HepG2 (cell line): Measurements from ENCODE around the gene GRHPR. TPM values are rescaled to one million over a fixed set of nuclear protein-coding genes. Genes with fewer than 3 reads are reported as not detected.

ENCODE experiments used
- ATAC-seq: fragments of 200-7000 bp; cut with Tn5 transposase; 3 replicates; pipeline ENCODE4 v1.9.1; 2020; ENCODE audit warnings: mild to moderate bottlenecking, moderate library complexity
- BruUV-seq: library from RNA; stranded (reverse); fragments of 400-500 nt; replicated peaks from 2 replicates; lab custom pipeline; 2021; lab: Mats Ljungman, UMichigan
- CTCF ChIA-PET: fragments of 300-600 bp; formaldehyde crosslinking; extraction: SDS; loops from one replicate; lab custom pipeline; 2021; ENCODE audit warnings: low total read pairs, inconsistent platforms, low intra/inter-chr PET ratio; lab: Yijun Ruan, JAX
- POLR2A ChIA-PET: fragments of 350-600 bp; sonication (Branson Sonifier 250); formaldehyde crosslinking; loops from one replicate; lab custom pipeline; 2020; ENCODE audit warnings: antibody characterized with exemption, inconsistent platforms; lab: Yijun Ruan, JAX
- DNase-seq: peaks from one replicate; pipeline ENCODE4 v3.0.0-alpha.2; 2015; ENCODE audit warnings: low spot score
- FAIRE-seq: peaks from 3 replicates; lab custom pipeline; 2011; peaks lifted over from hg19 to GRCh38; lab: Jason Lieb, UNC
- H2AFZ ChIP-seq: one replicate; pipeline ENCODE4 v1.6.1; 2011; ENCODE audit warnings: low read length, inconsistent platforms
- H3K27ac ChIP-seq: fragments of 300-600 bp; 3 replicates; pipeline ENCODE4 v1.8.0; 2011; ENCODE audit warnings: mixed run types, mild to moderate bottlenecking, mixed read lengths, low read length, inconsistent platforms; ENCODE audit not compliant: insufficient read depth; ENCODE audit errors: extremely low read length
- H3K27me3 ChIP-seq, 2 experiments: fragments of 200-600 bp in 1 of 2; 2 replicates in 1 of 2; 3 replicates in 1 of 2; pipeline versions ENCODE4 v1.6.0 to v1.8.0; 2011; ENCODE audit warnings: low read length in 2 of 2, mild to moderate bottlenecking in 2 of 2, moderate library complexity in 2 of 2, inconsistent platforms in 1 of 2; ENCODE audit not compliant: insufficient read depth in 2 of 2, control insufficient read depth in 1 of 2
- H3K36me3 ChIP-seq, 2 experiments: fragments of 200-600 bp in 1 of 2; replicated peaks in 1 of 2; 2 replicates in 1 of 2; 3 replicates in 1 of 2; pipeline versions ENCODE4 v1.5.1 to v1.8.0; 2011; ENCODE audit warnings: low read length in 2 of 2, inconsistent platforms in 1 of 2; ENCODE audit not compliant: insufficient read depth in 2 of 2, control insufficient read depth in 1 of 2
- H3K4me1 ChIP-seq: 2 replicates; pipeline ENCODE4 v1.5.1; 2012; ENCODE audit warnings: low read length, inconsistent platforms; ENCODE audit not compliant: insufficient read depth
- H3K4me2 ChIP-seq: 2 replicates; pipeline ENCODE4 v1.6.0; 2011; ENCODE audit warnings: low read depth, low read length, inconsistent platforms
- H3K4me3 ChIP-seq, 3 experiments: fragments of 200-600 bp in 1 of 3; sonication (generic), shearing (Covaris generic) in 1 of 3; replicated peaks in 1 of 3; 2 replicates each; pipeline ENCODE4 v1.5.1; 2011 to 2016; ENCODE audit warnings: low read length in 3 of 3, inconsistent platforms in 2 of 3, low read depth in 2 of 3, mild to moderate bottlenecking in 2 of 3, control low read depth in 1 of 3, mixed read lengths in 1 of 3; ENCODE audit not compliant: insufficient read depth in 1 of 3
- H3K79me2 ChIP-seq: one replicate; pipeline ENCODE4 v1.6.1; 2011; ENCODE audit warnings: low read length, inconsistent platforms; ENCODE audit not compliant: insufficient read depth
- H3K9ac ChIP-seq: 2 replicates; pipeline ENCODE4 v1.6.0; 2011; ENCODE audit warnings: mild to moderate bottlenecking, low read depth, low read length, inconsistent platforms; ENCODE audit not compliant: insufficient read depth
- H3K9me3 ChIP-seq: 2 replicates; pipeline ENCODE4 v1.5.1; 2012; ENCODE audit warnings: mild to moderate bottlenecking, low read length
- H4K20me1 ChIP-seq: 2 replicates; pipeline ENCODE4 v1.6.0; 2011; ENCODE audit warnings: inconsistent platforms, mild to moderate bottlenecking, low read length, moderate library complexity; ENCODE audit not compliant: insufficient read depth
- ADNP ChIP-seq: sonication (generic); formaldehyde crosslinking; IDR thresholded peaks from 2 replicates; pipeline ENCODE4 v1.4.0; 2020; ENCODE audit warnings: missing genetic modification reagents
- ATAD3A ChIP-seq: sonication (generic); formaldehyde crosslinking; IDR thresholded peaks from 2 replicates; pipeline ENCODE4 v1.4.0; 2020; ENCODE audit warnings: missing genetic modification reagents
- FOXJ3 ChIP-seq: sonication (generic); formaldehyde crosslinking; IDR thresholded peaks from 2 replicates; pipeline ENCODE4 v1.4.0; 2020; ENCODE audit warnings: missing genetic modification reagents, mild to moderate bottlenecking, borderline replicate concordance
- HOXA7 ChIP-seq: sonication (generic); formaldehyde crosslinking; IDR thresholded peaks from 2 replicates; pipeline ENCODE4 v1.8.1; 2022; ENCODE audit warnings: mild to moderate bottlenecking, missing genetic modification reagents, moderate library complexity
- MBNL3 ChIP-seq: fragments of 250-450 bp; sonication (Bioruptor Pico); conservative IDR thresholded peaks from 2 replicates; pipeline ENCODE4 v1.8.0; 2022; ENCODE audit warnings: mild to moderate bottlenecking, inconsistent platforms
- MED13 ChIP-seq: sonication (generic); formaldehyde crosslinking; IDR thresholded peaks from 2 replicates; pipeline ENCODE4 v1.5.0; 2020; ENCODE audit warnings: missing genetic modification reagents
- MEIS2 ChIP-seq: sonication (generic); formaldehyde crosslinking; IDR thresholded peaks from 2 replicates; pipeline ENCODE4 v1.9.0; 2021; ENCODE audit warnings: mild to moderate bottlenecking, missing genetic modification reagents
- MYC ChIP-seq: sonication (generic); formaldehyde crosslinking; IDR thresholded peaks from 2 replicates; pipeline ENCODE4 v1.9.0; 2021; ENCODE audit warnings: missing genetic modification reagents, borderline replicate concordance
- NFYB ChIP-seq: sonication (generic); formaldehyde crosslinking; IDR thresholded peaks from 2 replicates; pipeline ENCODE4 v1.4.0; 2020; ENCODE audit warnings: missing genetic modification reagents
- NFYC ChIP-seq: IDR thresholded peaks from 2 replicates; pipeline ENCODE4 v1.6.1; 2016; ENCODE audit warnings: missing genetic modification reagents, missing compliant biosample characterization
- PAX8 ChIP-seq: sonication (generic); formaldehyde crosslinking; IDR thresholded peaks from 2 replicates; pipeline ENCODE4 v1.8.0; 2022; ENCODE audit warnings: mild to moderate bottlenecking, missing genetic modification reagents, borderline replicate concordance
- POGZ ChIP-seq: sonication (generic); formaldehyde crosslinking; IDR thresholded peaks from 2 replicates; pipeline ENCODE4 v1.4.0; 2020; ENCODE audit warnings: mild to moderate bottlenecking, missing genetic modification reagents
- POLR2AphosphoS2 ChIP-seq: IDR thresholded peaks from 2 replicates; pipeline ENCODE4 v1.6.1; 2011; ENCODE audit warnings: low read depth, low read length, improper control_type of control experiment
- SMYD3 ChIP-seq: sonication (generic); formaldehyde crosslinking; IDR thresholded peaks from 2 replicates; pipeline ENCODE4 v1.8.1; 2023; ENCODE audit warnings: mild to moderate bottlenecking, missing genetic modification reagents
- SNRNP70 ChIP-seq: fragments of 200-400 bp; formaldehyde crosslinking; IDR thresholded peaks from 2 replicates; pipeline ENCODE4 v1.6.1; 2017; ENCODE audit warnings: mild to moderate bottlenecking, low read depth, low read length, moderate library complexity
- TCF7L2 ChIP-seq: IDR thresholded peaks from 2 replicates; pipeline ENCODE4 v1.6.1; 2011; ENCODE audit warnings: mild to moderate bottlenecking, low read depth, low read length, moderate library complexity
- ZNF232 ChIP-seq: sonication (generic); formaldehyde crosslinking; IDR thresholded peaks from 2 replicates; pipeline ENCODE4 v1.4.0; 2020; ENCODE audit warnings: missing genetic modification reagents, borderline replicate concordance
- ZNF263 ChIP-seq: sonication (generic); formaldehyde crosslinking; IDR thresholded peaks from 2 replicates; pipeline ENCODE4 v1.4.0; 2020; ENCODE audit warnings: missing genetic modification reagents
- ZNF382 ChIP-seq: sonication (generic); formaldehyde crosslinking; IDR thresholded peaks from 2 replicates; pipeline ENCODE4 v1.5.0; 2020; ENCODE audit warnings: missing genetic modification reagents, mild to moderate bottlenecking, borderline replicate concordance
- ZNF484 ChIP-seq: sonication (generic); formaldehyde crosslinking; IDR thresholded peaks from 2 replicates; pipeline ENCODE4 v1.5.1; 2020; ENCODE audit warnings: mild to moderate bottlenecking, low read depth, missing genetic modification reagents, borderline replicate concordance
- ZNF562 ChIP-seq: sonication (generic); formaldehyde crosslinking; IDR thresholded peaks from 2 replicates; pipeline ENCODE4 v1.8.0; 2022; ENCODE audit warnings: missing genetic modification reagents, borderline replicate concordance
- ZNF605 ChIP-seq: sonication (generic); formaldehyde crosslinking; IDR thresholded peaks from 2 replicates; pipeline ENCODE4 v1.8.0; 2022; ENCODE audit warnings: mild to moderate bottlenecking, missing genetic modification reagents
- ZNF879 ChIP-seq: sonication (generic); formaldehyde crosslinking; IDR thresholded peaks from 2 replicates; pipeline ENCODE4 v1.8.1; 2023; ENCODE audit warnings: missing genetic modification reagents
- ZNF891 ChIP-seq: sonication (generic); formaldehyde crosslinking; IDR thresholded peaks from 2 replicates; pipeline ENCODE4 v1.5.0; 2020; ENCODE audit warnings: mild to moderate bottlenecking, missing genetic modification reagents
- WGBS: methylation state at CpG from one replicate; pipeline ENCODE4 v1.1.6; 2017; ENCODE audit warnings: low lambda C conversion rate; 5-methylcytosine and 5-hydroxymethylcytosine counted together
- in situ Hi-C: cut with HindIII; loops from 2 replicates; pipeline ENCODE4 v1.10.0; 2017; ENCODE audit warnings: low pct_unique_long_range_greater_than_20kb; ENCODE audit not compliant: extremely low pct_ligation_motif_present
- intact Hi-C: fragments of 100-400 bp; cut with micrococcal nuclease; formaldehyde crosslinking; loops from one replicate; pipeline ENCODE4 v1.10.0; 2022; ENCODE audit not compliant: unreplicated experiment
- polyA plus RNA-seq, 8 experiments: library from polyadenylated mRNA; depleted of rRNA in 3 of 8; stranded (reverse) in 7 of 8; unstranded in 1 of 8; fragments of >200 nt; fragmentation: Illumina TruSeq in 4 of 8; extraction: Trizol in 4 of 8; gene quantifications; 2 replicates each; pipeline versions ENCODE4 v1.2.1 to v1.2.3, GENCODE V29; 2011 to 2016; ENCODE audit warnings: low read depth in 4 of 8, missing spikeins in 1 of 8, mixed read lengths in 1 of 8; ENCODE audit not compliant: insufficient read depth in 1 of 8
- total RNA-seq, 5 experiments: library from RNA; depleted of rRNA; stranded (reverse); fragments of >200 nt; fragmentation: Illumina TruSeq; extraction: Trizol; gene quantifications; 2 replicates each; pipeline ENCODE4 v1.2.3, GENCODE V29; 2016; ENCODE audit warnings: low read depth in 1 of 5
- TF ChIP-seq, protein P1 (sequence below): sonication (generic); formaldehyde crosslinking; conservative IDR thresholded peaks from 2 replicates; pipeline ENCODE4 v1.4.0; 2020; ENCODE audit warnings: missing genetic modification reagents
- TF ChIP-seq, protein P2 (sequence below): sonication (generic); formaldehyde crosslinking; IDR thresholded peaks from 2 replicates; pipeline ENCODE4 v1.9.0; 2021; ENCODE audit warnings: missing genetic modification reagents, borderline replicate concordance

The GRHPR gene
- total and polyA plus RNA-seq, 2 of the 13 experiments (the other 11 are each of a cell fraction or from before 2014, with no cell fraction given) = 113 to 115 TPM

DNA sequence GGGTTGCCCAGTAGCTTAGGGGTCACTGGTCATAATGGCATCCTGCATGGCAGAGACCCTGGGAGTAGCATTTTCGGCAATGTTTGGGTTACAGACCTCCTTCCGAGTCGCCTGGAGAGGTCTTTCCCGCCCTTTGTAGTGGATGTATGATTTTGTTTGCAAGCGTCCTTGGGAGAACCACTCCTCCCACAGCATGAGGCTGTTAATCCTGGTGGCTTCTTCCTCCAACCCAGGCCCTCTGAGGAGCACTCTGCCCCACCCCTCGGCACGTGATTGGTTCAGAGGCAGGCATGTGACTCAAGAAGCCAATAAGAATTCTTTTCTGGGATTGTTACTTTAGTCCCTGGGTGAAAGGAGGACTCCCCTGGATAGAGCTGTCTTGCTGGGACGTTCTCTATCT is 30.2 kb upstream of the GRHPR start:
- Histone ChIP-seq H4K20me1 (no peaks in the 10 kb centered on the region), H3K4me2 (peak overlapping the region; percentile 39; the same call in 1 of the 2 replicates), H3K79me2 (no peaks in the 10 kb centered on the region), H3K36me3 (no peaks in the 10 kb centered on the region), H3K4me1 (peaks cover 24% of the 10 kb centered on the region), H3K9ac (no peak overlapping the region), H3K27me3 (peaks cover 1 to 6% of the 10 kb centered on the region in 2 experiments; a peak in 2 of 5 replicates), H2AFZ (no peak overlapping the region), H3K9me3 (no peaks in the 10 kb centered on the region), H3K27ac (no peak overlapping the region), H3K4me3 (no peak overlapping the region)
- FAIRE-seq (no peak), ATAC-seq (peak; percentile 30; the same call in 2 of the 3 replicates), DNase-seq (no peak)
- POLR2A ChIA-PET = no interaction called here
- CTCF ChIA-PET = no interaction called here
- intact Hi-C loops (no loop called here), in situ Hi-C loops (no loop called here)
- WGBS = 35% methylated on average over 8 of the region's 8 CpGs
- no TSS peak for BruUV-seq
- TF ChIP-seq ADNP = no peak
- TF ChIP-seq MED13 = no peak
- no peak for TF ChIP-seq ZNF879
- TF ChIP-seq, protein P1, sequence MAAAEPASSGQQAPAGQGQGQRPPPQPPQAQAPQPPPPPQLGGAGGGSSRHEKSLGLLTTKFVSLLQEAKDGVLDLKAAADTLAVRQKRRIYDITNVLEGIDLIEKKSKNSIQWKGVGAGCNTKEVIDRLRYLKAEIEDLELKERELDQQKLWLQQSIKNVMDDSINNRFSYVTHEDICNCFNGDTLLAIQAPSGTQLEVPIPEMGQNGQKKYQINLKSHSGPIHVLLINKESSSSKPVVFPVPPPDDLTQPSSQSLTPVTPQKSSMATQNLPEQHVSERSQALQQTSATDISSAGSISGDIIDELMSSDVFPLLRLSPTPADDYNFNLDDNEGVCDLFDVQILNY (CRISPR knock-in tag) = no peak
- no peak for TF ChIP-seq ZNF562 (CRISPR knock-in tag)
- TF ChIP-seq FOXJ3 = no peak
- no peak for TF ChIP-seq MEIS2
- TF ChIP-seq SNRNP70 = no peak
- no peak for TF ChIP-seq ZNF891
- TF ChIP-seq TCF7L2 = no peak
- no peak for TF ChIP-seq POLR2AphosphoS2
- peak; percentile 20; the same call in 1 of the 2 replicates for TF ChIP-seq NFYC
- TF ChIP-seq PAX8 (CRISPR knock-in tag) = no peak
- no peak for TF ChIP-seq MBNL3
- no peak for TF ChIP-seq ZNF232
- TF ChIP-seq ZNF382 (CRISPR knock-in tag) = no peak
- no peak for TF ChIP-seq ATAD3A (CRISPR knock-in tag)
- TF ChIP-seq NFYB (CRISPR knock-in tag) = peak; percentile 68
- TF ChIP-seq MYC (CRISPR knock-in tag) = no peak
- TF ChIP-seq POGZ (CRISPR knock-in tag) = no peak
- no peak for TF ChIP-seq HOXA7 (CRISPR knock-in tag)
- TF ChIP-seq, protein P2, sequence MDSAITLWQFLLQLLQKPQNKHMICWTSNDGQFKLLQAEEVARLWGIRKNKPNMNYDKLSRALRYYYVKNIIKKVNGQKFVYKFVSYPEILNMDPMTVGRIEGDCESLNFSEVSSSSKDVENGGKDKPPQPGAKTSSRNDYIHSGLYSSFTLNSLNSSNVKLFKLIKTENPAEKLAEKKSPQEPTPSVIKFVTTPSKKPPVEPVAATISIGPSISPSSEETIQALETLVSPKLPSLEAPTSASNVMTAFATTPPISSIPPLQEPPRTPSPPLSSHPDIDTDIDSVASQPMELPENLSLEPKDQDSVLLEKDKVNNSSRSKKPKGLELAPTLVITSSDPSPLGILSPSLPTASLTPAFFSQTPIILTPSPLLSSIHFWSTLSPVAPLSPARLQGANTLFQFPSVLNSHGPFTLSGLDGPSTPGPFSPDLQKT (CRISPR knock-in tag) = no peak
- no peak for TF ChIP-seq ZNF484 (CRISPR knock-in tag)
- no peak for TF ChIP-seq ZNF605 (CRISPR knock-in tag)
- no peak for TF ChIP-seq SMYD3 (CRISPR knock-in tag)
- peak; percentile 71 for TF ChIP-seq ZNF263 (CRISPR knock-in tag)
